DMS153 treated with DMSO at 0.1 percent for 48 hours (cell line): Measurements from ENCODE around the gene ITPK1.

Source experiments
- DNase-seq: peaks from one replicate; lab custom pipeline; 2025; ENCODE audit not compliant: unreplicated experiment; lab: John Stamatoyannopoulos, UW

The ITPK1 gene

GRCh38 chr14:92994131-92994676, 121.5 kb downstream of the ITPK1 start:
- no peak for DNase-seq

GRCh38 chr14:92993302-92993701, 122.4 kb downstream of the ITPK1 start:
- no peak for DNase-seq

- no peak for DNase-seq
Observed at GRCh38 chr14:92991536-92991935, 124.2 kb downstream of the ITPK1 start.

- DNase-seq = no peak
Observed at GRCh38 chr14:92990456-92991430, 125.0 kb downstream of the ITPK1 start.

- DNase-seq = no peak
Observed at GRCh38 chr14:92988786-92989755, 126.7 kb downstream of the ITPK1 start.

GRCh38 chr14:92987713-92988510, 127.8 kb downstream of the ITPK1 start:
- no peak for DNase-seq

GRCh38 chr14:92987148-92987570, 128.6 kb downstream of the ITPK1 start:
- DNase-seq = no peak

- DNase-seq = no peak
Observed at GRCh38 chr14:92986254-92987147, 129.2 kb downstream of the ITPK1 start.

- DNase-seq = no peak
Observed at GRCh38 chr14:92985521-92985920, 130.2 kb downstream of the ITPK1 start.

- no peak for DNase-seq
Observed at GRCh38 chr14:92984896-92985295, 130.8 kb downstream of the ITPK1 start.

GRCh38 chr14:92984082-92984788, 131.5 kb downstream of the ITPK1 start:
- no peak for DNase-seq

GRCh38 chr14:92982956-92983355, 132.8 kb downstream of the ITPK1 start:
- DNase-seq = no peak

- DNase-seq = no peak
Observed at GRCh38 chr14:92981726-92982125, 134.0 kb downstream of the ITPK1 start.

GRCh38 chr14:92980866-92981265, 134.9 kb downstream of the ITPK1 start:
- no peak for DNase-seq

GRCh38 chr14:92978229-92979021, 137.3 kb downstream of the ITPK1 start:
- no peak for DNase-seq

- no peak for DNase-seq
Observed at GRCh38 chr14:92976268-92976667, 139.5 kb downstream of the ITPK1 start.

GRCh38 chr14:92974541-92975345, 141.0 kb downstream of the ITPK1 start:
- no peak for DNase-seq
